K562 (cell line): Measurements from ENCODE around the gene CHD2. TPM values are rescaled to one million over a fixed set of nuclear protein-coding genes. Genes with fewer than 3 reads are reported as not detected.

ENCODE experiments used
- CCAR2 ChIP-seq: fragments of 200-400 bp; formaldehyde crosslinking; IDR thresholded peaks from 2 replicates; pipeline ENCODE4 v1.6.1; 2017; ENCODE audit warnings: mild to moderate bottlenecking, low read depth, low read length
- HDAC3 ChIP-seq: fragments of 450-650 bp; IDR thresholded peaks from 2 replicates; pipeline ENCODE4 v1.6.1; 2018; ENCODE audit warnings: borderline replicate concordance, mild to moderate bottlenecking, moderate library complexity; ENCODE audit not compliant: partially characterized antibody
- NR2F6 ChIP-seq: fragments of 450-650 bp; formaldehyde crosslinking; IDR thresholded peaks from 2 replicates; pipeline ENCODE4 v1.4.0; 2020; ENCODE audit warnings: mild to moderate bottlenecking
- SRSF1 ChIP-seq: fragments of 200-400 bp; formaldehyde crosslinking; IDR thresholded peaks from 2 replicates; pipeline ENCODE4 v1.6.1; 2017; ENCODE audit warnings: mild to moderate bottlenecking, low read depth, low read length, moderate library complexity
- XRCC3 ChIP-seq: fragments of 450-650 bp; IDR thresholded peaks from 2 replicates; pipeline ENCODE4 v1.6.1; 2017; ENCODE audit warnings: mild to moderate bottlenecking, moderate library complexity
- ZFP30 ChIP-seq: fragments of 250-450 bp; sonication (Bioruptor Pico); IDR thresholded peaks from 2 replicates; pipeline ENCODE4 v1.8.0; 2022; ENCODE audit warnings: moderate library complexity, mild to moderate bottlenecking, inconsistent platforms, borderline replicate concordance
- ZNF12 ChIP-seq: sonication (generic); formaldehyde crosslinking; IDR thresholded peaks from 2 replicates; pipeline ENCODE4 v1.4.0; 2020; ENCODE audit warnings: mild to moderate bottlenecking, missing genetic modification reagents
- polyA plus RNA-seq, 8 experiments: library from polyadenylated mRNA; depleted of rRNA in 4 of 8; stranded (reverse) in 5 of 8; unstranded in 3 of 8; fragments of >200 nt; fragmentation: Nextera tagmentation in 2 of 8; fragmentation: Illumina TruSeq in 1 of 8; extraction: Ambion mirVana in 2 of 8; extraction: Trizol in 1 of 8; gene quantifications; 2 replicates each; pipeline versions ENCODE4 v1.2.1 to v1.2.3, GENCODE V29; 2011 to 2014; ENCODE audit warnings: inconsistent platforms in 1 of 8, missing spikeins in 1 of 8
- total RNA-seq, 7 experiments: library from RNA; depleted of rRNA in 6 of 7; stranded (reverse); fragments of >200 nt in 6 of 7; fragmentation: Illumina TruSeq in 2 of 7; extraction: Trizol in 2 of 7; gene quantifications; 2 replicates each; pipeline versions ENCODE4 v1.2.1 to v1.2.3, GENCODE V29; 2011 to 2021; ENCODE audit warnings: low replicate concordance in 1 of 7
- TF ChIP-seq, protein P1 (sequence below): sonication (generic); formaldehyde crosslinking; IDR thresholded peaks from 2 replicates; pipeline ENCODE4 v1.8.0; 2022; ENCODE audit warnings: mild to moderate bottlenecking, low read depth, missing genetic modification reagents
- TF ChIP-seq, protein P2 (sequence below): fragments of 150-350 bp; conservative IDR thresholded peaks from 2 replicates; pipeline ENCODE4 v1.6.1; 2014; ENCODE audit warnings: low read length
- TF ChIP-seq, protein P3 (sequence below): IDR thresholded peaks from 3 replicates; pipeline ENCODE4 v1.6.1; 2011; ENCODE audit warnings: borderline replicate concordance, mild to moderate bottlenecking; ENCODE audit not compliant: insufficient read length, insufficient read depth
- TF ChIP-seq, protein P4 (sequence below): fragments of 250-450 bp; sonication (Bioruptor Pico); IDR thresholded peaks from 2 replicates; pipeline ENCODE4 v1.5.0; 2021; ENCODE audit warnings: mild to moderate bottlenecking, borderline replicate concordance
- TF ChIP-seq, protein P5 (sequence below): fragments of 250-450 bp; sonication (Bioruptor Pico); IDR thresholded peaks from 2 replicates; pipeline ENCODE4 v1.9.0; 2021; ENCODE audit warnings: mild to moderate bottlenecking, inconsistent platforms
- TF ChIP-seq, protein P6 (sequence below): fragments of 200-400 bp; formaldehyde crosslinking; IDR thresholded peaks from 2 replicates; pipeline ENCODE4 v1.6.1; 2017; ENCODE audit warnings: mild to moderate bottlenecking, low read depth, low read length, moderate library complexity

CHD2 gene
- total and polyA plus RNA-seq, 9 of the 15 experiments (the other 6 are each of a cell fraction or from before 2014, with no cell fraction given) = 38.9 to 70.8 (median 56.2) TPM

DNA sequence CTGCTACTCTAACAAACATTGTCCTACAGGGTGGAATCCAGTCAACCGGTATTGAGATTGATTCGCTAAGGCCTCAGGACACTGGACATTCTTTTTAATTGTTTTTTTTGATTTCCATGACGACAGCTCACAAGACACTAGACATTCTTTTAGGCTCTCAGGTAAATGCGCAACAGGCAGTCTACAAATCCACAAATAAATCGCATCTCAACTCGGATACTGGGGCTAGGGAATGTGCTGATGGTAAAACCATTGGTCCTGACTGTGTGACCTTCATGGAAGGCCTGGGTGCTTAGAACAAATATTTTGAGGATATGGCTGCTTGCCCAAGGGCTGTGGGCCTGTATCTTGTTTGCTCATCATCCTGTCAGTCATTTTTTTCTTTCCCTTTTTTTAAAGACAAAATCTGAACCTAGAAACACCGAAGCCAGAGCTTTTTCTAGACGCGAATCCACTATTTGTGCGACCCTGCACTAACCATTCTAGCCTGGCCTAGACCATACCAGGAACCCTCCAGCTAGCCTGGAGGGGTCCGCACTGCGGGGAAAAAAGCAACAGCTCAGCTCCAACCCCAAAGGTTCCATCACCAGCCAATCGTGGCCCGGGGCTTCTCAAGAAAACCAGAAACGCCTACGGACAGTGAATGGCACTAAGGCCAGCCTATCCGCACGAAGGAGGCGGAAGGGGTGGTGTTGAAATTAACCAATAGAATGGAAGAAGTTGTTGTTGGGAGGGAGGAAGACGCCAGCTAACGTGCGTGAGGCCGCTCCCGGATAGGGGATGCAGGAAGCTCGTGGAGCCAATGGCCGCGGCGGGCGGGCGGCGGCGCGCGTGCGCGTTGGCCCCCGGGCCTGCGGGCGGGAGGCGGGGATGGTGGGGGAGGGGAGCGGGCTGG lies 18.1 kb upstream of the CHD2 start (continued):
- TF ChIP-seq, protein P1, sequence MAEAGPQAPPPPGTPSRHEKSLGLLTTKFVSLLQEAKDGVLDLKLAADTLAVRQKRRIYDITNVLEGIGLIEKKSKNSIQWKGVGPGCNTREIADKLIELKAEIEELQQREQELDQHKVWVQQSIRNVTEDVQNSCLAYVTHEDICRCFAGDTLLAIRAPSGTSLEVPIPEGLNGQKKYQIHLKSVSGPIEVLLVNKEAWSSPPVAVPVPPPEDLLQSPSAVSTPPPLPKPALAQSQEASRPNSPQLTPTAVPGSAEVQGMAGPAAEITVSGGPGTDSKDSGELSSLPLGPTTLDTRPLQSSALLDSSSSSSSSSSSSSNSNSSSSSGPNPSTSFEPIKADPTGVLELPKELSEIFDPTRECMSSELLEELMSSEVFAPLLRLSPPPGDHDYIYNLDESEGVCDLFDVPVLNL (CRISPR knock-in tag) = no peak
- TF ChIP-seq, protein P2, sequence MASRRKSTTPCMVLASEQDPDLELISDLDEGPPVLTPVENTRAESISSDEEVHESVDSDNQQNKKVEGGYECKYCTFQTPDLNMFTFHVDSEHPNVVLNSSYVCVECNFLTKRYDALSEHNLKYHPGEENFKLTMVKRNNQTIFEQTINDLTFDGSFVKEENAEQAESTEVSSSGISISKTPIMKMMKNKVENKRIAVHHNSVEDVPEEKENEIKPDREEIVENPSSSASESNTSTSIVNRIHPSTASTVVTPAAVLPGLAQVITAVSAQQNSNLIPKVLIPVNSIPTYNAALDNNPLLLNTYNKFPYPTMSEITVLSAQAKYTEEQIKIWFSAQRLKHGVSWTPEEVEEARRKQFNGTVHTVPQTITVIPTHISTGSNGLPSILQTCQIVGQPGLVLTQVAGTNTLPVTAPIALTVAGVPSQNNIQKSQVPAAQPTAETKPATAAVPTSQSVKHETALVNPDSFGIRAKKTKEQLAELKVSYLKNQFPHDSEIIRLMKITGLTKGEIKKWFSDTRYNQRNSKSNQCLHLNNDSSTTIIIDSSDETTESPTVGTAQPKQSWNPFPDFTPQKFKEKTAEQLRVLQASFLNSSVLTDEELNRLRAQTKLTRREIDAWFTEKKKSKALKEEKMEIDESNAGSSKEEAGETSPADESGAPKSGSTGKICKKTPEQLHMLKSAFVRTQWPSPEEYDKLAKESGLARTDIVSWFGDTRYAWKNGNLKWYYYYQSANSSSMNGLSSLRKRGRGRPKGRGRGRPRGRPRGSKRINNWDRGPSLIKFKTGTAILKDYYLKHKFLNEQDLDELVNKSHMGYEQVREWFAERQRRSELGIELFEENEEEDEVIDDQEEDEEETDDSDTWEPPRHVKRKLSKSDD = 0 out of 2 replicates have a peak, but pooled peaks have one; percentile 37
- TF ChIP-seq, protein P3, sequence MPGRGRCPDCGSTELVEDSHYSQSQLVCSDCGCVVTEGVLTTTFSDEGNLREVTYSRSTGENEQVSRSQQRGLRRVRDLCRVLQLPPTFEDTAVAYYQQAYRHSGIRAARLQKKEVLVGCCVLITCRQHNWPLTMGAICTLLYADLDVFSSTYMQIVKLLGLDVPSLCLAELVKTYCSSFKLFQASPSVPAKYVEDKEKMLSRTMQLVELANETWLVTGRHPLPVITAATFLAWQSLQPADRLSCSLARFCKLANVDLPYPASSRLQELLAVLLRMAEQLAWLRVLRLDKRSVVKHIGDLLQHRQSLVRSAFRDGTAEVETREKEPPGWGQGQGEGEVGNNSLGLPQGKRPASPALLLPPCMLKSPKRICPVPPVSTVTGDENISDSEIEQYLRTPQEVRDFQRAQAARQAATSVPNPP = no peak
- no peak for TF ChIP-seq XRCC3
- TF ChIP-seq NR2F6 (CRISPR knock-in tag) = peak; percentile 62; the same call in 1 of the 2 replicates
- peak; percentile 44; the same call in 1 of the 2 replicates for TF ChIP-seq ZFP30 (CRISPR knock-in tag)
- TF ChIP-seq, protein P4, sequence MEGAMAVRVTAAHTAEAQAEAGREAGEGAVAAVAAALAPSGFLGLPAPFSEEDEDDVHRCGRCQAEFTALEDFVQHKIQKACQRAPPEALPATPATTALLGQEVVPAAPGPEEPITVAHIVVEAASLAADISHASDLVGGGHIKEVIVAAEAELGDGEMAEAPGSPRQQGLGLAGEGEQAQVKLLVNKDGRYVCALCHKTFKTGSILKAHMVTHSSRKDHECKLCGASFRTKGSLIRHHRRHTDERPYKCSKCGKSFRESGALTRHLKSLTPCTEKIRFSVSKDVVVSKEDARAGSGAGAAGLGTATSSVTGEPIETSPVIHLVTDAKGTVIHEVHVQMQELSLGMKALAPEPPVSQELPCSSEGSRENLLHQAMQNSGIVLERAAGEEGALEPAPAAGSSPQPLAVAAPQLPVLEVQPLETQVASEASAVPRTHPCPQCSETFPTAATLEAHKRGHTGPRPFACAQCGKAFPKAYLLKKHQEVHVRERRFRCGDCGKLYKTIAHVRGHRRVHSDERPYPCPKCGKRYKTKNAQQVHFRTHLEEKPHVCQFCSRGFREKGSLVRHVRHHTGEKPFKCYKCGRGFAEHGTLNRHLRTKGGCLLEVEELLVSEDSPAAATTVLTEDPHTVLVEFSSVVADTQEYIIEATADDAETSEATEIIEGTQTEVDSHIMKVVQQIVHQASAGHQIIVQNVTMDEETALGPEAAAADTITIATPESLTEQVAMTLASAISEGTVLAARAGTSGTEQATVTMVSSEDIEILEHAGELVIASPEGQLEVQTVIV = no peak
- no peak for TF ChIP-seq HDAC3
- TF ChIP-seq, protein P5, sequence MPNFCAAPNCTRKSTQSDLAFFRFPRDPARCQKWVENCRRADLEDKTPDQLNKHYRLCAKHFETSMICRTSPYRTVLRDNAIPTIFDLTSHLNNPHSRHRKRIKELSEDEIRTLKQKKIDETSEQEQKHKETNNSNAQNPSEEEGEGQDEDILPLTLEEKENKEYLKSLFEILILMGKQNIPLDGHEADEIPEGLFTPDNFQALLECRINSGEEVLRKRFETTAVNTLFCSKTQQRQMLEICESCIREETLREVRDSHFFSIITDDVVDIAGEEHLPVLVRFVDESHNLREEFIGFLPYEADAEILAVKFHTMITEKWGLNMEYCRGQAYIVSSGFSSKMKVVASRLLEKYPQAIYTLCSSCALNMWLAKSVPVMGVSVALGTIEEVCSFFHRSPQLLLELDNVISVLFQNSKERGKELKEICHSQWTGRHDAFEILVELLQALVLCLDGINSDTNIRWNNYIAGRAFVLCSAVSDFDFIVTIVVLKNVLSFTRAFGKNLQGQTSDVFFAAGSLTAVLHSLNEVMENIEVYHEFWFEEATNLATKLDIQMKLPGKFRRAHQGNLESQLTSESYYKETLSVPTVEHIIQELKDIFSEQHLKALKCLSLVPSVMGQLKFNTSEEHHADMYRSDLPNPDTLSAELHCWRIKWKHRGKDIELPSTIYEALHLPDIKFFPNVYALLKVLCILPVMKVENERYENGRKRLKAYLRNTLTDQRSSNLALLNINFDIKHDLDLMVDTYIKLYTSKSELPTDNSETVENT (CRISPR knock-in tag) = peak; percentile 51; the same call in 1 of the 2 replicates
- TF ChIP-seq SRSF1 = no peak
- TF ChIP-seq ZNF12 = no peak
- TF ChIP-seq, protein P6, sequence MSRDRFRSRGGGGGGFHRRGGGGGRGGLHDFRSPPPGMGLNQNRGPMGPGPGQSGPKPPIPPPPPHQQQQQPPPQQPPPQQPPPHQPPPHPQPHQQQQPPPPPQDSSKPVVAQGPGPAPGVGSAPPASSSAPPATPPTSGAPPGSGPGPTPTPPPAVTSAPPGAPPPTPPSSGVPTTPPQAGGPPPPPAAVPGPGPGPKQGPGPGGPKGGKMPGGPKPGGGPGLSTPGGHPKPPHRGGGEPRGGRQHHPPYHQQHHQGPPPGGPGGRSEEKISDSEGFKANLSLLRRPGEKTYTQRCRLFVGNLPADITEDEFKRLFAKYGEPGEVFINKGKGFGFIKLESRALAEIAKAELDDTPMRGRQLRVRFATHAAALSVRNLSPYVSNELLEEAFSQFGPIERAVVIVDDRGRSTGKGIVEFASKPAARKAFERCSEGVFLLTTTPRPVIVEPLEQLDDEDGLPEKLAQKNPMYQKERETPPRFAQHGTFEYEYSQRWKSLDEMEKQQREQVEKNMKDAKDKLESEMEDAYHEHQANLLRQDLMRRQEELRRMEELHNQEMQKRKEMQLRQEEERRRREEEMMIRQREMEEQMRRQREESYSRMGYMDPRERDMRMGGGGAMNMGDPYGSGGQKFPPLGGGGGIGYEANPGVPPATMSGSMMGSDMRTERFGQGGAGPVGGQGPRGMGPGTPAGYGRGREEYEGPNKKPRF = no peak
- TF ChIP-seq CCAR2 = no peak
